GM12878 (cell line): Measurements from ENCODE around the gene C11orf65. TPM values are rescaled to one million over a fixed set of nuclear protein-coding genes. Genes with fewer than 3 reads are reported as not detected.
A peak's percentile ranks its signal among the peaks of the same experiment; 100 is the strongest.

Source experiments
- ATAC-seq: fragments of 200-7000 bp; cut with Tn5 transposase; 3 replicates; pipeline ENCODE4 v1.9.1; 2020; ENCODE audit warnings: mild to moderate bottlenecking, moderate library complexity
- BruUV-seq: library from RNA; stranded (reverse); fragments of 400-500 nt; replicated peaks from 2 replicates; lab custom pipeline; 2021; lab: Mats Ljungman, UMichigan
- CTCF ChIA-PET: fragments of 300-600 bp; sonication (Branson Sonifier 250); formaldehyde crosslinking; extraction: SDS; loops from one replicate; lab custom pipeline; 2021; ENCODE audit warnings: inconsistent platforms; lab: Yijun Ruan, JAX
- POLR2A ChIA-PET: fragments of 350-600 bp; formaldehyde crosslinking; extraction: SDS; loops from one replicate; lab custom pipeline; 2021; ENCODE audit warnings: inconsistent platforms; lab: Charles Lee
- RAD21 ChIA-PET: fragments of 300-600 bp; sonication (Branson Sonifier 250); formaldehyde crosslinking; loops from one replicate; lab custom pipeline; 2023; ENCODE audit warnings: antibody characterized with exemption; ENCODE audit not compliant: unreplicated experiment; lab: Charles Lee
- SMC1A ChIA-PET: fragments of 300-600 bp; sonication (Branson Sonifier 250); formaldehyde crosslinking; loops from one replicate; lab custom pipeline; 2023; ENCODE audit not compliant: unreplicated experiment, uncharacterized antibody; lab: Charles Lee
- DNase-seq: peaks from one replicate; pipeline ENCODE4 v3.0.0-alpha.2; 2011; ENCODE audit warnings: low read depth, low spot score
- FAIRE-seq: peaks from 3 replicates; lab custom pipeline; 2011; peaks lifted over from hg19 to GRCh38; lab: Jason Lieb, UNC
- H2AFZ ChIP-seq: 2 replicates; pipeline ENCODE4 v1.6.0; 2011; ENCODE audit warnings: low read depth, low read length, control low read depth; ENCODE audit not compliant: control insufficient read depth
- H3K27ac ChIP-seq: 2 replicates; pipeline ENCODE4 v1.5.1; 2011; ENCODE audit warnings: control low read depth; ENCODE audit not compliant: control insufficient read depth, insufficient read depth
- H3K27me3 ChIP-seq, 2 experiments: replicated peaks in 1 of 2; 2 replicates each; pipeline versions ENCODE4 v1.6.0 to v1.6.1; 2011; ENCODE audit warnings: low read length in 1 of 2; ENCODE audit not compliant: control insufficient read depth in 2 of 2, insufficient read depth in 2 of 2
- H3K36me3 ChIP-seq, 2 experiments: 2 replicates each; pipeline ENCODE4 v1.5.1; 2011; ENCODE audit warnings: low read length in 1 of 2; ENCODE audit not compliant: control insufficient read depth in 2 of 2, insufficient read depth in 2 of 2
- H3K4me1 ChIP-seq: 2 replicates; pipeline ENCODE4 v1.6.1; 2011; ENCODE audit warnings: mild to moderate bottlenecking, low read length, moderate library complexity, mixed read lengths; ENCODE audit not compliant: control insufficient read depth, insufficient read depth
- H3K4me2 ChIP-seq: 2 replicates; pipeline ENCODE4 v1.6.0; 2011; ENCODE audit warnings: control low read depth; ENCODE audit not compliant: control insufficient read depth, insufficient read depth
- H3K4me3 ChIP-seq: fragments of 200-600 bp; sonication (generic); 2 replicates; pipeline ENCODE4 v1.5.1; 2016
- H3K79me2 ChIP-seq: 2 replicates; pipeline ENCODE4 v1.6.0; 2011; ENCODE audit warnings: low read length; ENCODE audit not compliant: control insufficient read depth, insufficient read depth
- H3K9ac ChIP-seq: 2 replicates; pipeline ENCODE4 v1.8.0; 2011; ENCODE audit warnings: low read length, control low read depth, mixed read lengths; ENCODE audit not compliant: control insufficient read depth, insufficient read depth
- H3K9me3 ChIP-seq: replicated peaks from 3 replicates; pipeline ENCODE4 v1.5.1; 2011; ENCODE audit warnings: mild to moderate bottlenecking, low read length; ENCODE audit not compliant: control insufficient read depth, insufficient read depth
- H4K20me1 ChIP-seq: 2 replicates; pipeline ENCODE4 v1.6.0; 2011; ENCODE audit not compliant: control insufficient read depth, insufficient read depth
- BCL11A ChIP-seq: IDR thresholded peaks from 2 replicates; pipeline ENCODE4 v1.6.1; 2011; ENCODE audit warnings: low read depth, low read length
- DPF2 ChIP-seq: fragments of 450-650 bp; IDR thresholded peaks from 2 replicates; pipeline ENCODE4 v1.6.1; 2017; ENCODE audit warnings: mild to moderate bottlenecking
- EGR1 ChIP-seq, 2 experiments: IDR thresholded peaks; 1 replicate in 1 of 2; 2 replicates in 1 of 2; pipeline ENCODE4 v1.6.1; 2011 to 2012; ENCODE audit warnings: low read depth in 2 of 2, low read length in 2 of 2, borderline replicate concordance in 1 of 2, mild to moderate bottlenecking in 1 of 2, moderate library complexity in 1 of 2
- IKZF2 ChIP-seq, 2 experiments: fragments of 450-650 bp; IDR thresholded peaks; 2 replicates each; pipeline ENCODE4 v1.6.1; 2017; ENCODE audit warnings: mild to moderate bottlenecking in 2 of 2, moderate library complexity in 2 of 2
- MXI1 ChIP-seq: fragments of 150-350 bp; IDR thresholded peaks from 2 replicates; pipeline ENCODE4 v1.6.1; 2011; ENCODE audit warnings: low read depth, mild to moderate bottlenecking, inconsistent platforms, low read length, improper control_type of control experiment
- RELA ChIP-seq: fragments of 450-650 bp; IDR thresholded peaks from 2 replicates; pipeline ENCODE4 v1.8.0; 2014; ENCODE audit warnings: borderline replicate concordance; ENCODE audit not compliant: partially characterized antibody
- SIN3A ChIP-seq: IDR thresholded peaks from 2 replicates; pipeline ENCODE4 v1.6.1; 2012; ENCODE audit warnings: low read depth, low read length, improper control_type of control experiment
- SIX5 ChIP-seq: IDR thresholded peaks from 2 replicates; pipeline ENCODE4 v1.6.1; 2011; ENCODE audit warnings: mild to moderate bottlenecking, low read depth, low read length, moderate library complexity; ENCODE audit not compliant: severe bottlenecking
- WGBS: methylation state at CpG from one replicate; pipeline ENCODE4 v1.1.6; 2016; ENCODE audit warnings: low lambda C conversion rate; ENCODE audit not compliant: insufficient replicate concordance, insufficient coverage; ENCODE audit errors: missing lambda C conversion rate; 5-methylcytosine and 5-hydroxymethylcytosine counted together
- in situ Hi-C: fragments of 300-500 bp; cut with MboI; formaldehyde crosslinking; loops from 9 replicates; pipeline ENCODE4 v1.14.3; 2018; ENCODE audit warnings: mixed read lengths
- intact Hi-C: fragments of 100-400 bp; cut with micrococcal nuclease; formaldehyde crosslinking; loops from one replicate; pipeline ENCODE4 v1.14.2; 2022; ENCODE audit not compliant: unreplicated experiment
- polyA plus RNA-seq, 11 experiments: library from polyadenylated mRNA; depleted of rRNA in 4 of 11; unstranded in 6 of 11; stranded (reverse) in 5 of 11; fragments of >200 nt; fragmentation: Nextera tagmentation in 4 of 11; fragmentation: Illumina TruSeq in 1 of 11; extraction: Ambion mirVana in 4 of 11; extraction: Trizol in 1 of 11; gene quantifications; 1 replicate in 1 of 11; 2 replicates in 10 of 11; pipeline versions ENCODE4 v1.2.1 to v1.2.3, GENCODE V29; 2011 to 2016; ENCODE audit warnings: inconsistent platforms in 2 of 11, missing spikeins in 2 of 11, low read depth in 1 of 11
- total RNA-seq, 4 experiments: library from RNA; depleted of rRNA in 3 of 4; stranded (reverse); fragments of >200 nt in 3 of 4; fragmentation: Illumina TruSeq in 1 of 4; extraction: Trizol in 1 of 4; gene quantifications; 2 replicates each; pipeline versions ENCODE4 v1.2.1 to v1.2.3, GENCODE V29; 2013 to 2021
- TF ChIP-seq, protein P1 (sequence below): fragments of 450-650 bp; IDR thresholded peaks from 2 replicates; pipeline ENCODE4 v1.6.1; 2017; ENCODE audit warnings: mild to moderate bottlenecking
- TF ChIP-seq, protein P2 (sequence below): fragments of 450-650 bp; IDR thresholded peaks from 2 replicates; pipeline ENCODE4 v1.6.1; 2018; ENCODE audit warnings: mild to moderate bottlenecking, low read depth, moderate library complexity; ENCODE audit not compliant: partially characterized antibody
- TF ChIP-seq, protein P3 (sequence below): fragments of 450-650 bp; IDR thresholded peaks from 2 replicates; pipeline ENCODE4 v1.6.1; 2016; ENCODE audit warnings: mild to moderate bottlenecking

C11orf65 gene
- total and polyA plus RNA-seq, 10 of the 15 experiments (the other 5 are each of a cell fraction or from before 2014, with no cell fraction given), result 0.71 to 2.0 (median 1.2) TPM

DNA sequence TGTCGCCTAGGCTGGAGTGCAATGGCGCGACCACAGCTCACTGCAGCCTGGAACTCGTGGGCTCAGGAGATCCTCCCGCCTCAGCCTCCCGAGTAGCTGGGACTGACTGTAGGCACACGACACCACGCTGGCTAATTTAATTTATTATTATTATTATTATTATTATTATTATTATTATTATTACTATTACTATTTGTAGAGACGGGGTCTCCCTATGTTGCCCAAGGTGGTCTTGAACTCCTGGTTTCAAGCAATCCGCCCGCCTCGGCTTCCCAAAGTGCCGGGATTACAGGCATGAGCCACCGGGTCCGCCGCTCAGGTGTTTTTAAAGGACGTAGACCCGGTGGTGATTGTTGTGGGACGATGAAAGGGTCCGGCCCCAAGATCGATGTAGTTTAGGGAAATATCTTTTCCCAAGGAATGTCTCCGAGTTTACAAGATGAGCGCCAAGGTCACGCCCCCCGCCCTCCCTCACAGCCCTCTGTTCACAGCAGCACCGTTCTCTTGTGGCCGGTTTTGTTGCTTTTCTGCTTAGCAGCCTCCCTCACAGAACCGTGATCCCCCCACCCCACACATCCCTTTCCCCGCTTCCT lies 31.6 kb upstream of the C11orf65 start:
- ChIA-PET CTCF (no interaction called here), RAD21 (no interaction called here), SMC1A (interaction anchor here (0.6 to 1.1 kb wide), 4 partner anchors 60 to 1475 kb away, joined by 3 to 4 read pairs (median 3); no protein-coding TSS in a partner anchor), POLR2A (interaction anchor here (1.0 kb wide), 1 partner anchor 61 kb away, joined by 3 read pairs; no protein-coding TSS in a partner anchor)
- BruUV-seq, result no TSS peak
- no peaks in the 10 kb centered on the region for H3K27me3 ChIP-seq
- 84% methylated on average over 27 of the region's 29 CpGs for WGBS
- no peaks in the 10 kb centered on the region for H4K20me1 ChIP-seq
- 0 out of 2 replicates have a peak overlapping the region, but pooled peaks have one; percentile 65 for H3K4me3 ChIP-seq
- FAIRE-seq, result no peak
- no peak for ATAC-seq
- H3K9me3 ChIP-seq, result no peaks in the 10 kb centered on the region
- DNase-seq, result no peak
- H3K4me2 ChIP-seq, result peak overlapping the region; percentile 94; the same call in 1 of the 2 replicates
- peak overlapping the region; percentile 66 for H3K27ac ChIP-seq
- in situ Hi-C loops, result no loop called here
- intact Hi-C loops, result loop anchor here (10.0 kb wide), 1 partner anchor 274 kb away; the partner anchor contains the start of genes ATM and NPAT
- H3K79me2 ChIP-seq, result peaks cover 10% of the 10 kb centered on the region
- H2AFZ ChIP-seq, result peak overlapping the region; percentile 79
- H3K9ac ChIP-seq, result peak overlapping the region; percentile 97
- H3K4me1 ChIP-seq, result no peaks in the 10 kb centered on the region
- TF ChIP-seq BCL11A, result no peak
- no peak for TF ChIP-seq EGR1 (IDR thresholded peaks at IDR 0.05; ENCODE audit: borderline replicate concordance in 1 of 2, low read depth in 2 of 2, low read length in 2 of 2)
- no peak for TF ChIP-seq DPF2
- no peak for TF ChIP-seq SIN3A
- peak in 1 of 2 experiments; percentile 2; a peak in 1 of 4 replicates for TF ChIP-seq IKZF2 (IDR thresholded peaks at IDR 0.05)
- no peak for TF ChIP-seq RELA
- TF ChIP-seq, protein P1, sequence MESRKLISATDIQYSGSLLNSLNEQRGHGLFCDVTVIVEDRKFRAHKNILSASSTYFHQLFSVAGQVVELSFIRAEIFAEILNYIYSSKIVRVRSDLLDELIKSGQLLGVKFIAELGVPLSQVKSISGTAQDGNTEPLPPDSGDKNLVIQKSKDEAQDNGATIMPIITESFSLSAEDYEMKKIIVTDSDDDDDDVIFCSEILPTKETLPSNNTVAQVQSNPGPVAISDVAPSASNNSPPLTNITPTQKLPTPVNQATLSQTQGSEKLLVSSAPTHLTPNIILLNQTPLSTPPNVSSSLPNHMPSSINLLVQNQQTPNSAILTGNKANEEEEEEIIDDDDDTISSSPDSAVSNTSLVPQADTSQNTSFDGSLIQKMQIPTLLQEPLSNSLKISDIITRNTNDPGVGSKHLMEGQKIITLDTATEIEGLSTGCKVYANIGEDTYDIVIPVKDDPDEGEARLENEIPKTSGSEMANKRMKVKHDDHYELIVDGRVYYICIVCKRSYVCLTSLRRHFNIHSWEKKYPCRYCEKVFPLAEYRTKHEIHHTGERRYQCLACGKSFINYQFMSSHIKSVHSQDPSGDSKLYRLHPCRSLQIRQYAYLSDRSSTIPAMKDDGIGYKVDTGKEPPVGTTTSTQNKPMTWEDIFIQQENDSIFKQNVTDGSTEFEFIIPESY, result no peak
- TF ChIP-seq, protein P2, sequence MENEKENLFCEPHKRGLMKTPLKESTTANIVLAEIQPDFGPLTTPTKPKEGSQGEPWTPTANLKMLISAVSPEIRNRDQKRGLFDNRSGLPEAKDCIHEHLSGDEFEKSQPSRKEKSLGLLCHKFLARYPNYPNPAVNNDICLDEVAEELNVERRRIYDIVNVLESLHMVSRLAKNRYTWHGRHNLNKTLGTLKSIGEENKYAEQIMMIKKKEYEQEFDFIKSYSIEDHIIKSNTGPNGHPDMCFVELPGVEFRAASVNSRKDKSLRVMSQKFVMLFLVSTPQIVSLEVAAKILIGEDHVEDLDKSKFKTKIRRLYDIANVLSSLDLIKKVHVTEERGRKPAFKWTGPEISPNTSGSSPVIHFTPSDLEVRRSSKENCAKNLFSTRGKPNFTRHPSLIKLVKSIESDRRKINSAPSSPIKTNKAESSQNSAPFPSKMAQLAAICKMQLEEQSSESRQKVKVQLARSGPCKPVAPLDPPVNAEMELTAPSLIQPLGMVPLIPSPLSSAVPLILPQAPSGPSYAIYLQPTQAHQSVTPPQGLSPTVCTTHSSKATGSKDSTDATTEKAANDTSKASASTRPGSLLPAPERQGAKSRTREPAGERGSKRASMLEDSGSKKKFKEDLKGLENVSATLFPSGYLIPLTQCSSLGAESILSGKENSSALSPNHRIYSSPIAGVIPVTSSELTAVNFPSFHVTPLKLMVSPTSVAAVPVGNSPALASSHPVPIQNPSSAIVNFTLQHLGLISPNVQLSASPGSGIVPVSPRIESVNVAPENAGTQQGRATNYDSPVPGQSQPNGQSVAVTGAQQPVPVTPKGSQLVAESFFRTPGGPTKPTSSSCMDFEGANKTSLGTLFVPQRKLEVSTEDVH, result no peak
- no peak for TF ChIP-seq SIX5
- no peak for TF ChIP-seq MXI1
- TF ChIP-seq, protein P3, sequence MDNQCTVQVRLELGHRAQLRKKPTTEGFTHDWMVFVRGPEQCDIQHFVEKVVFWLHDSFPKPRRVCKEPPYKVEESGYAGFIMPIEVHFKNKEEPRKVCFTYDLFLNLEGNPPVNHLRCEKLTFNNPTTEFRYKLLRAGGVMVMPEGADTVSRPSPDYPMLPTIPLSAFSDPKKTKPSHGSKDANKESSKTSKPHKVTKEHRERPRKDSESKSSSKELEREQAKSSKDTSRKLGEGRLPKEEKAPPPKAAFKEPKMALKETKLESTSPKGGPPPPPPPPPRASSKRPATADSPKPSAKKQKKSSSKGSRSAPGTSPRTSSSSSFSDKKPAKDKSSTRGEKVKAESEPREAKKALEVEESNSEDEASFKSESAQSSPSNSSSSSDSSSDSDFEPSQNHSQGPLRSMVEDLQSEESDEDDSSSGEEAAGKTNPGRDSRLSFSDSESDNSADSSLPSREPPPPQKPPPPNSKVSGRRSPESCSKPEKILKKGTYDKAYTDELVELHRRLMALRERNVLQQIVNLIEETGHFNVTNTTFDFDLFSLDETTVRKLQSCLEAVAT, result 0 out of 2 replicates have a peak, but pooled peaks have one; percentile 75
- H3K36me3 ChIP-seq, result no peaks in the 10 kb centered on the region
